CD4-positive, alpha-beta T cell treated with Interleukin-17A for 1 hour (primary cell): ENCODE results near the gene R3HDM4.

ENCODE experiments used
- DNase-seq: peaks from one replicate; pipeline ENCODE4 v3.0.0-alpha.2; 2020

Gene R3HDM4

DNA sequence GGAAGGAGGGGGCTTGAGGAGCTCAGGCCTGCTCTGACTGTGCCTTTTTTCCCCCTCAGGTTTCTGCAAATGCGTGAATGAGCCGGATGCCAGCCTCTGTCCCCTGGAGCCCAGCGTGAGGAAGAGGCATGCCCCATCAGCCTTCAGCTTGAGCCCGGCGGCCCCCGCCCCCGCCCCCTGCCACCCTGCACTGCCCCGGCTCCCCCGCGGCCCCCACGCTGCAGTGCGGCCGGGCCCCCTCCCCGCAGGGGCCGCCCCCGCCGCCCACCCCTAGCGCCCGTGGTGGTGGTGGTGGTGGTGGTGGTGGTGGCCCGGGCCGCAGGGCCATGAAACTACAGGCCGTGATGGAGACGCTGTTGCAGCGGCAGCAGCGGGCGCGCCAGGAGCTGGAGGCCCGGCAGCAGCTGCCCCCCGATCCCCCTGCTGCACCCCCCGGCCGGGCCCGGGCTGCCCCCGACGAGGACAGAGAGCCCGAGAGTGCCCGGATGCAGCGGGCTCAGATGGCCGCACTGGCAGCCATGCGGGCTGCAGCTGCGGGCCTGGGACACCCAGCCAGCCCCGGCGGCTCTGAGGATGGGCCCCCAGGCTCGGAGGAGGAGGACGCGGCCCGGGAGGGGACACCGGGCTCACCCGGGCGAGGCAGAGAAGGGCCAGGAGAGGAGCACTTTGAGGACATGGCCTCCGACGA is 16.3 kb upstream of the R3HDM4 start:
- DNase-seq = no peak

DNA sequence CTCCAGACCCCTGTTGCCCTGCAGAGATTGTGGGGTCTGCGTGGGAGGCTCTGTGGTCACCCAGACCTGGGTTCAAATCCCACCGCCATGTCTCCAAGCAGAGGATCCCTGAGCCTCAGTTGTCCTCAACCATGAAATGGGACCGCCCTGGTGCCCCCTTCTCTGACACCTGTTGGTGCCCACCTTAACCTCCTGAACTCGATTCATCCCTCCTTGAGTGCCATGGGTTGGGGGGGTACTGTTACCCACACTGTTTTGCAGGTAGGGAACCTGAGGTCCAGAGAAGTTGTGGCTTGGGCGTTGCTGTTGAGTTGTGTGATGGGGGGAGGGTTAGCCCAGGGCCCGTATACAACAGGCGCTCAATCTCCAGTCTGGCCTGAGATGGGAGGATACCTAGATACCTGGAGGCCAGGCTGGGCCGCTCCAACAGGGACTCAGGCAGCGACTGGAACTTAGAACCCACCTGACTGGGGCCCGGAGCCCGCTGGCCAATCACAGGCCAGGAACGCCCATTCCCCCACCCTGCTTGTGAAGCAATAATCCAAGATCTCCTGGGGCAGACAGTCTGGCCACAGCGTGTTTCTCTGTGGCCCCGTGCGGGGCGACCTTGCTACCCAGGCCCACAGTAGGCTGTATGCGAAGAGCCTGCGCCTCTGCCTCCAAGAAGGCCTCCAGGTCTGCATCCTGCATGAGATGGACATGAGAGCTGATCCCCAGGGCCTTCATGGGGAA is 15.6 kb upstream of the R3HDM4 start:
- DNase-seq = no peak

DNA sequence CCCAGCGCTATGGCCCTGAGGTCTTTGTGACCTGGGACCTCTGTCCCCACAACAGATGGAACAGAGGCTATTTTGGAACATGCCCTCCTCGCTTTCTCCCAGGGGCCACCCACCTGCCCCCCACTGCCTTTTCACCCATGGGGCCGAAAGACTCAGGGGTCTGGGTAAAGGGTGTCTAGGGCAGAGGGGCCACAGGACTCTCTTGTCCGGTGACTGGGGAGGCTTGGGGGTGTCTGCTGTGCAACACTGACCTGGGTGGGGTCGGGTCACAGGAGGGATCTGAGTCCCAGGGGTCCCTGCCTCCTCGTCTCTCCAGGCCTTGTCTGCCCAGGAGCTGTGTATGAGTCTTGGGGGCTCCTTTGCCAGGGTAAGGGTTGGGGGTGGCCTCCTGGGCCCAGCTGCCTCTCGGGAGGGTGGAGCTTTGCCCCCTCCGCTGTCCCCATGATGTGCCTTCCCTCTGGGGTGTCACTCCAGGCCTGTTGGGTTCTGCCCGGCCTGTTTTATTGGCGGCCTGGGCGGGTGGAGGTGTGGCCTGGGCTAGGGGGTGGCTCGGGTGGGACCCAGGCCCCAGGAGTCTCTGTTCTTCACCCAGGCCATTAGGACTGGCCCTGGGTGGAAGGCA is 14.9 kb upstream of the R3HDM4 start:
- DNase-seq = no peak

DNA sequence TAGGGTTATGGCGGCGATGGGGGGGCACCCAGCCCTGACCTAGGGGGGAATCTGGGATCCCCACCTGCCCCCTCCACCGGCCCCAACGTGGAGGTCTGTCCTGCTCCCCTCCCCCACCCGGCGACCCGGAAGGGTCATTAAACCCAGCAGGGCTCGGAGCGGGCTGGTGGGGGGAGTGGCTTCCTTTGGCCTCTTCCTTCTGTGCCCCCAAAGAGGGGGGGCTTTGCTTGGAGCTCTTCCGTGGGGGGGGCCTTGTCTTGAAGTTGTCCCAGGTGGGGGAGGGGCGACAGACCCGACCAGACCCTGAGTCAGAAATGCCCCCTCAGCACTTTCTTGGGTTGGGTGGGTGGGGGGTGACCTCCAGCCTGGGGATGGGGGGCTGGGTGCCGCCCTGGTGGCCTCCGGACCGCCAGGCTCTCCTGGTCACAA is 14.3 kb upstream of the R3HDM4 start:
- no peak for DNase-seq

DNA sequence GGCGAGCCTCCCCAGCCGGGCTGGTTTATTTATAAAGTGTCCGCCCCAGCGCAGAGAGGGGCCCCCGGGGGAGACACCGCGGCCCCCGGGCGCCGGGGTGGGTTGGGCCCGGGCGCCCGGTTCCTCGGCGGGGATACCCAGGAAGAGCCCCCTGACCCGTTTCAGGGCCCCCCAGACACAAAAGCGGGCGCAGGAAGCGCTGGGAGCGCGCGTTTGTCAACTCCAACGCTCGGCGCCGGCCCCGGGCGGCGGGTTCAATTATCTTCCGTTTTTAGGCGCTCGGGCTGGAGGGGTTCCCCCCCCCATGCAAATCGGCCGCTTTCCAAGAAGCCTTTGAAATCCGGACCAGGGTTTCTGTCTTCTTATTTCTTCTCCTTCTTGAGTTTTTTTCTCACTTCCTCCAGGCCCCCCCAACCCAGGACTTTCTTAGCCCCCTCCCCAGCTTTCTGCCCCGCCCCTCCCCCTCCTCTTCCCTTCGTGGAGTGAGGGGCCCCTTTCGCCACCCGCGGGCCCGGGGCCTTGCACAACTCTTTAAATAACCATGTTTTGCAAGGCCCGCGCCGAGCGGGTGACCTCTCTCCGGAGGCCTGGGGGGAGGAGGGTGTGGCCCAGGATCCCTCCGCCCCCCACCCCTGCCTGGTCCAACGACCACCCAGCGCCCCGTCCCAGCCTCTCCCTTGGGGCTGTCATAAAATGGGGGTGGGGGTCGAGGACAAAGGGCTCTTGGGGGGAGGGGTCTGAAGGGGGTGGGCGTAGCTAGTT is 13.8 kb upstream of the R3HDM4 start:
- no peak for DNase-seq

DNA sequence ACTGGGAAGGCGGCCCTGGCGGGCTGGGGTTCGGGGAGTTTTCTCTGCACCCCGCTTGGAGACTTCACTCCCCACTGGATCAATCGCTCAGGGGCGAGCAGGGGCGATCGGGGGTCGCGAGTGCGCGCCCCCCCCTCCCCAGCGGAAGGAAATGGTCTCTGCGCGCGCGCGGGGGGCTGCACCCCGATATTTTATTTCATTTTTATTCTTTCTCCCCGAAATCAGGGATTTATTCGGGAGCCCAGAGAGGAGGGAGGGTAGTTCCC is 13.2 kb upstream of the R3HDM4 start:
- DNase-seq = no peak

DNA sequence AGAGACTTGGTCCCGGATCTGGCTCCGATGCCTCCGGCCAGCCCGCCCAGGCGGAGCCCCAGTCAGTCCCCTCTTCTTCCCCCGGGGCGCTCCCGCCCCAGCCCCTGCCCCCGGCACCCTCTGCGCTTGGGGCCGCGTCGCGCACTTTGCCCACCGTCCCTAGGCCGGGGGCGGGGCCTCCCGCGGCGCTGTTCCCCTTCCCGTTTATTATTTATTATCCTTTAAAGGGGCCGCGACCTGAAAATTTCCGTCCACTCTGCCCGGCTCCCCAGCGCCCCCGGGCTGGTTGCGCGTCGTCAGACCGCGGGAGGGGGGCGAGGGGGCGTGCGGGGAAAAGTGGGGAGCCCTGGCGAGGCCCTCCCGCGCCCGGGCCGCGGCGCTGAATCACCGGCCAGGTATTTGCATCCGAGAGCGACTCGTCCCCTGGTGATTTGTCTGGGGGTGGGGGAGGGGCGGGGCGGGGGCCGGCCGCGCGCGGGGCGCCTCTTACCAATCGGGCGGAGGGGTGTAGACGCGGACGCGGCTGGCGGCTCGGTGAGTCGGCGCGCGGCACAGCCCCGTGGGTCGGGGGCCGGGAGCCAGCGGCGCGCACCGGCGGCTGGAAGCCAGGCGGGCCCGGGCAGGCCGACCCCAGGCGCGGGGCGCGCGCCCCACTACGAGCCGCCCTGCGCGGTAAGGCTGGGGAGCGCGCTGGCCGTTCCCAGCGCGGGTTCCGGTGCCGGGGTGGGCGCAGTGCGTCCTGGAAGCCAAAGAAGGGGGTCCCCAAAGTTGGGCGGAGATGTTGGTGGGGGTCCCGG is 12.7 kb upstream of the R3HDM4 start, which contains the start of gene ARID3A:
TSS of gene ARID3A (plus strand) at position 510 of the 797 bp plus-strand sequence. CDS start 3,494 bp downstream, outside the sequence.
- peak; percentile 82 for DNase-seq

DNA sequence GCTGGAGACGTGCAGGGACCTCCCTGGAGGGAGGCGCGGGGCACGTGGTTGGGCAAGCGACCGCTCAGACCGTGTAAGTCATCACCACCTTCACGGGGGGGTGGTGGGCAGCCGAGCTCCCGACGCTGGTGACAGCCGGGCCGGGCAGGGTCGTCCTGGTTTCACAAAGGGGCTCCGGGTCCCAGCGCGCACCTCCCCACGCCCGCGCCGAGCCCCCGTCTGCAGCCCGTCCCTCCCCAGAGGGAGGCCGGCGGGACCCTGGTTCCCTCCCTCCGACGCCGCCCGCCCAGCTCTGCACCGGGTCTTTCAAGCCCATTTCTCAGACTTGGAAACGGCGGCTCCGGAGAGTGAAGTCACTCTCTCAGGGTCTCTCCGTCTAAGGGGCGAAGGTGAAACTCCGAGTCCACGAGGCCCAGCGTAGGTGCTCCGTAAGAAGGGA is 12.1 kb upstream of the R3HDM4 start:
- no peak for DNase-seq

DNA sequence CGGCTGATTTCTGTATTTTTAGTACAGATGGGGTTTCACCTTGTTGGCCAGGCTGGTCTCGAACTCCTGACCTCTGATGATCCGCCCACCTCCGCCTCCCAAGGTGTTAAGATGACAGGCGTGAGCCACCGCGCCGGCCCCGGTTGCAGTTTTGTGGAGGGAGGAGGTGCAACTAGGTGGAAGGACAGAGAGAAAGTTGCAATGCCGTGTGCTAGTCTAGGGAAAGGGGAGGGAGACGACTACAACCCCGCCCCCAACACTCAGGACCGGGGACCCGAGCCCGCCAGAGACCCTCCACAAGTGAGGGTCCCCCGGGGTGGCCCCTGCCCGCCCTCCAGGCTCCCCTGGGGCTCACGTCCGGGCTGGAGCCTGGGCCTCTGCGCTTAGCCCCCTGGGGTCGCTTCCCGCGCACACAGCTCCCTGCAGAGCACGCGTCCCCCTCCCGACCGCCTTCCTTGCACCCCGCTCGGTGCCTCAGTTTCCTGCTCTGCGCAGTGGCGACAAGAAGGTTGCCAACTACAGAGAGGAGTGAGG is 11.6 kb upstream of the R3HDM4 start:
- DNase-seq = no peak

DNA sequence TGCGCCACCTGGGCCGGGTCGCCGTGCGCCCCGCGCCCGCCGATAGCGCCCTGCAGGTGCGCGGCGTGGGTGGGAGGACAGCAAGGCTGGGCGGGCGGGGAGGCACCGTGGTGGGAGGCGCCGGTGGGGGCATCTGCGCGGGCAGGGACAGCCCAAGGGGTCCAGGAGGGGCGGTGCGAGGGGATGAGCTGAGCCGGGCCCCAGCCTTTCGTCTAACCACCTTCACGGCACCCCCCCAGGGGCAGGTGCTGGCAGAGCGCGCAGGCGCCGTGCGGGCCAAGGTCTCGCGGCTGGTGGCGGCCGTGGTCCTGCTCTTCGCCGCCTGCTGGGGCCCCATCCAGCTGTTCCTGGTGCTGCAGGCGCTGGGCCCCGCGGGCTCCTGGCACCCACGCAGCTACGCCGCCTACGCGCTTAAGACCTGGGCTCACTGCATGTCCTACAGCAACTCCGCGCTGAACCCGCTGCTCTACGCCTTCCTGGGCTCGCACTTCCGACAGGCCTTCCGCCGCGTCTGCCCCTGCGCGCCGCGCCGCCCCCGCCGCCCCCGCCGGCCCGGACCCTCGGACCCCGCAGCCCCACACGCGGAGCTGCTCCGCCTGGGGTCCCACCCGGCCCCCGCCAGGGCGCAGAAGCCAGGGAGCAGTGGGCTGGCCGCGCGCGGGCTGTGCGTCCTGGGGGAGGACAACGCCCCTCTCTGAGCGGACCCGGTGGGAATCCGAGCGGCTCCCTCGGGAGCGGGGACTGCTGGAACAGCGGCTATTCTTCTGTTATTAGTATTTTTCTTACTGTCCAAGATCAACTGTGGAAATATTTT is 7.2 kb upstream of the R3HDM4 start:
- peak; percentile 77 for DNase-seq

DNA sequence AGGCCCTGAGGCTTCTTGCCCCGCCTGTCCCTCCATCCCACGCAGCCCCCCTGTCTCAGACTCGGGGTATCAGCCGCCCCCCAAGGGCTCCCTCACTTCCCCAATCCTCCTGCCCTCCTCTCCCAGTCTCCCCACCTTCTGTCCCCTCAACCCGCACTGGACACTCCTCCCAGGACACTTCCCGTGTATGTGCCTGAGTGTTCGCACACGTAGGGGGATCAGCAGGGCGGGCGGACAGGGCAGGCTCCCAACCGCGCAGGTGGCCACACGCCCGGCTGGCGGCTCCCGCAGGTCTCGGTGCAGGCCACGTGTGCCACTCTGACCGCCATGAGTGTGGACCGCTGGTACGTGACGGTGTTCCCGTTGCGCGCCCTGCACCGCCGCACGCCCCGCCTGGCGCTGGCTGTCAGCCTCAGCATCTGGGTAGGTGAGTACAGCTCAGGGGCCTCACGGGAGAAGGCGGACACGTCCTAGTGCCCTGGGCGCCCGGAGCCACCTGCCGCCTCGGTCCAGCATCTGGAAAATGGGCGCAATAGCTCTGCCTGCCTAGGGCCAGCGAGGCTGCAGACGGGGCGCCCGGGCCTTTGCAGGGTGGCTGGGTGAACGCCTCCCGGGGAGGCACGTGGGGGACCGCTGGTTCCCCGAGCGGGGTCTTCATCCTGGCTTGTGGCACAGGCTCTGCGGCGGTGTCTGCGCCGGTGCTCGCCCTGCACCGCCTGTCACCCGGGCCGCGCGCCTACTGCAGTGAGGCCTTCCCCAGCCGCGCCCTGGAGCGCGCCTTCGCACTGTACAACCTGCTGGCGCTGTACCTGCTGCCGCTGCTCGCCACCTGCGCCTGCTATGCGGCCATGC is 6.4 kb upstream of the R3HDM4 start:
- DNase-seq = peak; percentile 43

DNA sequence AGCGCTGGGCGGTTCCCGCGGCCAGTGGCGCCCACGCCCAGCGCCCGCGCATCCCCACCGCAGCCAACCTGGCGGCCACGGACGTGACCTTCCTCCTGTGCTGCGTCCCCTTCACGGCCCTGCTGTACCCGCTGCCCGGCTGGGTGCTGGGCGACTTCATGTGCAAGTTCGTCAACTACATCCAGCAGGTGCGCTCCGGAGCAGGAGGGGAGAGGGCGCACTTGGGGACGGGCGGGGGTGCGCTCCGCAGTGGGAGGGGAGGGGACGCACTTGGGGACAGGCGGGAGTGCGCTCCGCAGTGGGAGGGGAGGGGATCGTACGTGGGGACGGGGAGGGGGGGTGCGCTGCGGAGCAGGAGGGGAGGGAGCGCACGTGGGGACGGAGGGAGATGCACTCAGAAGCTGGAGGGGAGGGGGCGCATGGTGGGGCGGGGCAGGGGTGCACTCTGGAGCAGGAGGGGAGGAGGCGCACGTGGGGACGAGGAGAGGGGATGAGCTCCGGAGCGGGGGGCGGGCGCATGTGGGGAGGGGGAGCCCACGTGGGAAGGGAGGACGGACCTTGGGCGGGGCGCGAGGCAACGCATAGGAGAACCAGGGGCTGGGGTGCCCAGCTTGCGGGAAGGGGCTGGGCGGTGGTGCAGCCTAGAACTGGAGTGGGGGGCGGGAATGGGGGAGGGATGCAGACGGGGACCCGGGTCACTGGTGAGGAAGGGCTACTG is 5.6 kb upstream of the R3HDM4 start:
- DNase-seq = no peak

DNA sequence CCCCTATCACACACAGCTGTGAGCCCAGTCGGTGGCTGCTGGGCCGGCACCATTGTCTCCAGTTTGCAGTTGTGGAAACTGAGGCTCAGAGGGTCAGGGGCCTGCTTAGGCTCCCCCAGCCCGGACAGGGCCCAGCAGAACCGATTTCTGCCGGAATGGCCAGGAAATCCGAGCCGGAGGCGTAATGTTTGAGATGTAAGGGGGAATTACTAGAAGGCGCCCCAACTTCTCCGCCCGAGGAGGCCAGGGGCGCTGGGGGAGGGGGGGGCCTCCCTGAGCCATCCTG is 5.1 kb upstream of the R3HDM4 start:
- no peak for DNase-seq

DNA sequence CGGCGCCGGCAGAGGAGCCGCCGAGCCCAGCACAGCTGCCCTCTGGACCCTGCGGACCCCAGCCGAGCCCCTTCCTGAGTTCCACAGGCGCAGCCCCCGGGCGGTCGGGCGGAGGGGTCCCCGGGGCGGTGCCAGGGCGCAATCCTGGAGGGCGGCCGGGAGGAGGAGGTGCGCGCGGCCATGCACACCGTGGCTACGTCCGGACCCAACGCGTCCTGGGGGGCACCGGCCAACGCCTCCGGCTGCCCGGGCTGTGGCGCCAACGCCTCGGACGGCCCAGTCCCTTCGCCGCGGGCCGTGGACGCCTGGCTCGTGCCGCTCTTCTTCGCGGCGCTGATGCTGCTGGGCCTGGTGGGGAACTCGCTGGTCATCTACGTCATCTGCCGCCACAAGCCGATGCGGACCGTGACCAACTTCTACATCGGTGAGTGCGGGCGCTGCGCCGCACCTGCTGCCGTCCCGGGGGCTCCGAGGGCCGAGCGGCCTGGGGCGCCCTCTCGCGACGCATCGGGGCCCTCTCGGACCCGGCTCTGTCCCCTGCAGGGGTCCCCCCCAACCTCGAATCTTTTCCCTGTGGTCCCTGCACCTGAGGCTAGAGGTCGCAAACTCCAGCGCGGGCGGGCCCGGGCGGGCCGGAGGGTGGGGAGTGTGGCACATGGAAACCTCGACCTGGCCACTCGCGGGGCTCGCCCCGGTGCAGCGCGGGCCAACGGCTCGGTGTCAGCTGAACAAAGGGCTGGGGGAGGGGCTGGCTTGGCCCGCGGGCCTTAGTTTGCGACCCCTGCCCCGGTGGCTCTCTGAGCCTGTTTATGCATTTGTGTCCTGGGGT is 4.5 kb upstream of the R3HDM4 start, which contains the start of gene KISS1R:
TSS of gene KISS1R (plus strand) at position 11 of the 829 bp plus-strand sequence. CDS start at position 181, 170 bp downstream.
- DNase-seq = peak; percentile 59

DNA sequence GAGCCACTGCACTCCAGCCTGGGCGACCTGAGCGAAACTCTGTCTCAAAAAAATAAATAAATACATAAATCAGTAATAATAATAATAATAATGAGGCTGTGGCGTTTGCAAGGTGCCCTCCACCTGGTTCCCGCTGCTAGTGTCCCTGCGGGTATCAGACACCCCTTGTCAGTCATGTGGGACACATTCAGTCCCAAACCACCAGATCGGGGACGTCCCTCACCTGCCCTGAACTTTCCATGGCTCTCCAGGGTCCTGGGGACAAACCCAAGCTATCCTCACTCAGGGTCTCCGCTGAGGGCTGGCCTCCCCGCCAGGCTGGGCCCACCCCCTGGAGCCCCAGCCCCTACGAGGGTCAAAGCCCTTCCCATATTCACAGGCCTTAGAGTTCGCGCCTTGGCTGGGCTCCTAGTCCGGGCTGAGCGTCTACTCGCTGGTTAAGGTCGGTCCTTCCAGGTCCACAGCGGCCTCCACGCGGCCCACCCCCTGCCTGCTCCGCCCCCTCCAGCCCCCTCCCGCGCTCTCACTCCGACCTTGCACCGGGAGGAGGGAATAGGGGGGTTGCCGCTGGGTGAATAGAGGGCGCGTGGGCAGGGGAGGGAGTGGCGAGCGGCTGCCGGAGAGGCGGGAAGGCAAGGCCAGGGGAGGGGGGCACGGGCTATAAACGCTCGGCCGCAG is 3.8 kb upstream of the R3HDM4 start:
- DNase-seq = no peak

DNA sequence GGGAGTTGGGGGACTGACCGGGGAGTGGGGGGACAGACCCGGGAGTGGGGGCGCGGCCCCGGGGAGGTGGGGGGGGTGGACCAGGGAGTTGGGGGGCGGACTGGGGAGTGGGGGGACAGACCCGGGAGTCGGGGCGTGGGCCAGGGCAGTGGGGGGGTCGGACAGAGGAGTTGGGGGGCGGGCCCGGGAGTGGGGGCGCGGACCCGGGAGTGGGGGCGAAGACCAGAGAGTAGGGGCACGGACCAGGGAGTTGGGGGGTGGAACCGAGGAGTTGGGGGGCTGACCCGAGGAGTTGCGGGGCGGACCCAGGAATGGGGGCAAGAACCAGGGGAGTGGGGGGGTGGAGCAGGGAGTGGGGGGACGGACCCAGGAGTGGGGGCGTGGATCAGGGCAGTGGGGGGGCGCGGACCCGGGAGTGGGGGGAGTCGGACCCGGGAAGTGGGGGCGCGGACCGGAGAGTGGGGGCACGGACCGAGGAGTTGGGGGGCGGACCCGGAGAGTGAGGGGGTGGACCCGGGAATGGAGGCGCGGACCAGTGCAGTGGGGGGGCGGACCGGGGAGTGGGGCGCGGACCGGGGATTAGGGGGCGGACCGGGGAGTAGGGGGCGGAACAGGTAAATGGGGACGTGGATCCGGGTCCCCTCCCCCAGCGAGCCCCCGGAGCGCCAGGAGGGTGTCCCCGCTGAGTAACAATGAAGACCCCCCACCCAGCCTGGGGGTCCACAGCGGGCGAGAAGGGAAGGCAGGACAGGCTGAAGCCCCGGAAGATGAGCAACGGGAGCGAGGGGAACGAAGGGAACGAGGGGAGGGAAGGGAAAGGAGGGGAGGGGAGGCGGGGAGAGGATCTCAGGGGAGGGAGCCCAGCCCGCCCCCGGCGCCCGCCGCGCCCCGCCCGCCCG is 589 bp downstream of the R3HDM4 start:
- peak; percentile 58 for DNase-seq
